Measurements from ENCODE around the gene MOXD1.

- TF ChIP-seq POLR2A (IDR thresholded peaks at IDR 0.05) (no peak), CTCF (IDR thresholded peaks at IDR 0.05) (no peak), POLR2AphosphoS5 (IDR thresholded peaks at IDR 0.05) (no peak), EP300 (IDR thresholded peaks at IDR 0.05; ENCODE audit: low read depth) (no peak)
These were observed 118.6 kb downstream of the MOXD1 start for GRCh38 chr6:132282696-132283095.
